Lower lobe of right lung (tissue), 2 donors: ENCODE results near the gene TTC33. TPM values are rescaled to one million over a fixed set of nuclear protein-coding genes. Genes with fewer than 3 reads are reported as not detected.

Experiments
- ATAC-seq, 2 donors: fragments of 200-7000 bp; cut with Tn5 transposase; one replicate each; pipeline ENCODE4 v1.9.1; 2020 to 2022; ENCODE audit warnings: mild to moderate bottlenecking in 2 of 2, moderate library complexity in 2 of 2
- DNase-seq: peaks from one replicate; pipeline ENCODE4 v3.0.0-alpha.2; 2020
- H3K27ac ChIP-seq: fragments of 200-600 bp; one replicate; pipeline ENCODE4 v1.8.0; 2022
- H3K27me3 ChIP-seq: fragments of 200-600 bp; one replicate; pipeline ENCODE4 v1.8.0; 2022; ENCODE audit warnings: low read depth
- H3K36me3 ChIP-seq: fragments of 200-600 bp; one replicate; pipeline ENCODE4 v1.8.0; 2022; ENCODE audit warnings: mild to moderate bottlenecking
- H3K4me1 ChIP-seq: fragments of 200-600 bp; one replicate; pipeline ENCODE4 v1.8.0; 2022
- H3K4me3 ChIP-seq: fragments of 200-600 bp; one replicate; pipeline ENCODE4 v1.8.0; 2022; ENCODE audit warnings: mild to moderate bottlenecking
- H3K9me3 ChIP-seq: fragments of 200-600 bp; one replicate; pipeline ENCODE4 v1.8.0; 2022
- intact Hi-C: fragments of 100-400 bp; cut with DNase I; formaldehyde crosslinking; loops from one replicate; pipeline ENCODE4 v1.11.0; 2022
- total RNA-seq: library from RNA; stranded (reverse); fragmentation: NEBNext Ultra II Directional; extraction: Animal tissue kit (Norgen Biotek cat#: 25700); gene quantifications from one replicate; pipeline ENCODE4 v1.2.1, GENCODE V29; 2021
- TF ChIP-seq, protein P1 (sequence below): fragments of 200-600 bp; IDR thresholded peaks from one replicate; pipeline ENCODE4 v1.8.0; 2022; ENCODE audit warnings: antibody characterized with exemption, mild to moderate bottlenecking
- donor health status: DM: no; HTN: yes; CAD: no; lungs with severe emphysema.

TTC33 gene
- total RNA-seq, 1 donor from 2014 or later, result 14.9 TPM

DNA sequence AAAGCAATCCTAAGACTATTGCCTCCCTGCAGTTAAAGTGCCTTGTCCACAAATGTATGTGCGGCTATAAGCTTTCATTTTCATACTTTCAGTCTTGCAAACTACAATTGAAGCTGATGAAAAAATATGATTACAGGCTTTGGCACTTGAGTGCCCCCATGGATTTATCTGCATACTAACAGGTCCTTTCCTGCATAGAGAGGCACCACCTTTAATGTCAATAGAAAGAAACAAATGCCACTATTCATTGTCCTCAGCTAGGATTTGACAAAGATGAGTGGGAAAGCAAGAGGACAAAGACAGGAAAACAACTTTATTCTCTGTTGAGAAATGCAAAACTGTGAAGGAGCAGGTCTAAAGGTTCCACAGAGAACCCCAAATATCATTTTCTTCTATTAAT is 201.7 kb downstream of the TTC33 start:
- H3K4me1 ChIP-seq, result peaks cover 15% of the 10 kb centered on the region
- ATAC-seq, result no peak
- H3K27ac ChIP-seq, result no peak overlapping the region
- TF ChIP-seq, protein P1, sequence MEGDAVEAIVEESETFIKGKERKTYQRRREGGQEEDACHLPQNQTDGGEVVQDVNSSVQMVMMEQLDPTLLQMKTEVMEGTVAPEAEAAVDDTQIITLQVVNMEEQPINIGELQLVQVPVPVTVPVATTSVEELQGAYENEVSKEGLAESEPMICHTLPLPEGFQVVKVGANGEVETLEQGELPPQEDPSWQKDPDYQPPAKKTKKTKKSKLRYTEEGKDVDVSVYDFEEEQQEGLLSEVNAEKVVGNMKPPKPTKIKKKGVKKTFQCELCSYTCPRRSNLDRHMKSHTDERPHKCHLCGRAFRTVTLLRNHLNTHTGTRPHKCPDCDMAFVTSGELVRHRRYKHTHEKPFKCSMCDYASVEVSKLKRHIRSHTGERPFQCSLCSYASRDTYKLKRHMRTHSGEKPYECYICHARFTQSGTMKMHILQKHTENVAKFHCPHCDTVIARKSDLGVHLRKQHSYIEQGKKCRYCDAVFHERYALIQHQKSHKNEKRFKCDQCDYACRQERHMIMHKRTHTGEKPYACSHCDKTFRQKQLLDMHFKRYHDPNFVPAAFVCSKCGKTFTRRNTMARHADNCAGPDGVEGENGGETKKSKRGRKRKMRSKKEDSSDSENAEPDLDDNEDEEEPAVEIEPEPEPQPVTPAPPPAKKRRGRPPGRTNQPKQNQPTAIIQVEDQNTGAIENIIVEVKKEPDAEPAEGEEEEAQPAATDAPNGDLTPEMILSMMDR, result no peak
- H3K36me3 ChIP-seq, result no peaks in the 10 kb centered on the region
- H3K4me3 ChIP-seq, result no peak overlapping the region
- intact Hi-C loops, result no loop called here
- no peak for DNase-seq
- H3K27me3 ChIP-seq, result no peaks in the 10 kb centered on the region
- H3K9me3 ChIP-seq, result no peaks in the 10 kb centered on the region

DNA sequence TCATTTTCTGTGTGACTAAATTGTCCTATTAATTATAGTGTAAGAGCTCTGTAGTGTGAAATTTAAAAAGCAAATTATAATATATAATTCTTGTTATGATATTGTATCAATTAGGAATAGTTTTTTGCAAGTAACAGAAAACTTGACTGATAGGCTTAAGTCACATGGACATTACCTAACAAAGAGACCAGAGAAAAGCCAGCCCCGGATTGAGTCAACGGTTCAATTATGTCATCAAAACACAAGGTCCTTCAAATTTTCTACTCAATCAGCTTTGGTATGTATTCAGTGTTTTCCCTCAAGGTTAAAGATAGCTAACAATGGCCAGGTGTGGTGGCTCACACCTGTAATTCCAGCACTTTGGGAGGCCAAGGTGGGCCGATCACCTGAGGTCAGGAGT is 202.8 kb downstream of the TTC33 start:
- no peak overlapping the region for H3K27ac ChIP-seq
- no peaks in the 10 kb centered on the region for H3K36me3 ChIP-seq
- intact Hi-C loops, result no loop called here
- DNase-seq, result no peak
- no peaks in the 10 kb centered on the region for H3K9me3 ChIP-seq
- no peak overlapping the region for H3K4me3 ChIP-seq
- H3K27me3 ChIP-seq, result no peaks in the 10 kb centered on the region
- TF ChIP-seq, protein P1, result no peak
- ATAC-seq, result peak in 1 of 2 donors; percentile 20
- peaks cover 15% of the 10 kb centered on the region for H3K4me1 ChIP-seq

DNA sequence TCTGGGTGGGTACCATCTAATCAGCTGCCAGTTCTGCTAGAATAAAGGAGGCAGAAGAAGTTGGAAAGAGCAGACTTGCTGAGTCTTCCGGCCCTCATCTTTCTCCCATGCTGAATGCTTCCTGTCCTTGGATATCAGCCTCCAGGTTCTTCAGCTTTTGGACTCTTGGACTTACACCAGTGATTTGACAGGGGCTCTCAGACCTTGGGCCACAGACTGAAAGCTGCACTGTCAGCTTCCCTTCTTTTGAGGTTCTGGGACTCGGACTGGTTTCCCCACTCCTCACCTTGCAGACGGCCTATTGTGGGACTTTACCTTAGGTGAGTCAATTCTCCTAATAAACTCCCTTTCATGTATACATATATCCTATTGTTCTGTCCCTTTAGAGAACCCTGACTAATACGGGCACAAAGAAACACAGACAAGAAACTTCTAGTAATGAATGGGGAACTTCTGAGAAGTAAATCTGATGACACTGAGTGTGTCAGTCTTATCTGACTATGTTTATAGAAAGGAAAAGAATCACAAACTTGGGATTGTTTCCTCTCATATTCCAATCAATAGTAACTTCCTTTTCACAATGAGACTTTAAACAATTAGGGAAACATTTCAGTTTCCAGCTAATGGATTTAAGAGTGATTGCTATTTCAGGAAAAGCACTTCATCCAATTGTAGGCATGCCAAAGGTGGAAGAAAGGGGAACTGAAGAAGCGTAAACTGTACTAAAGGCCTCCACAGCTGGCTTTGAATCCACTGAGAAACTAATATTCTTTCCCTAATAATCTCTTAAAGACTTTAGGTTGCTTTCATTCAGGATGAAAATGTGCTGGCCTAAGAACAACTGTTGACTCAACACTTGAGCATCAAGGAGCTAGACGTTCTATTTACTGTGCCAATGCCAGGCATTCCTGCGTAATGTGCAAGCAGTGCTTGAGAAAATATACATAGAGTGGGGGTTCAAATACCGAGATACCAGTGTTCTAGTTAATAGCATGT is 204.0 kb downstream of the TTC33 start:
- H3K4me3 ChIP-seq, result no peak overlapping the region
- no peaks in the 10 kb centered on the region for H3K36me3 ChIP-seq
- no peaks in the 10 kb centered on the region for H3K9me3 ChIP-seq
- peaks cover 15% of the 10 kb centered on the region for H3K4me1 ChIP-seq
- no peak overlapping the region for H3K27ac ChIP-seq
- intact Hi-C loops, result no loop called here
- no peaks in the 10 kb centered on the region for H3K27me3 ChIP-seq
- DNase-seq, result no peak
- TF ChIP-seq, protein P1, result no peak
- ATAC-seq, result peak; percentile 89 to 97

DNA sequence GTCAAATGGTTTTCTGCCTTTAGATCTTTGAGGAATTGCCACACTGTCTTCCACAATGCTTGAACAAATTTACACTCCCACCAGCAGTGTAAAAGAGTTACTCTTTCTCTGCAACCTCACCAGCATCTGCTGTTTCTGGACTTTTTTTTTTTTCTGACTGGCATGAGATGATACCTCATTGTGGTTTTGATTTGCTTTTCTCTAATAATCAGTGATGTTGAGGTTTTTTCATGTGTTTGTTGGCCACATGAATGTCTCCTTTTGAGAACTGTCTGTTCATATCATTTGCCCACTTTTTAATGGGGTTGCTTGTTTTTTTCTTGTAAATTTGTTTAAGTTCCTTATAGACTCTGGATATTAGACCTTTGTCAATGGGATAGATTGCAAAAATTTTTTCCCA is 205.3 kb downstream of the TTC33 start:
- TF ChIP-seq, protein P1, result no peak
- no peak for DNase-seq
- Histone ChIP-seq H3K36me3 (no peaks in the 10 kb centered on the region), H3K27ac (no peak overlapping the region), H3K4me1 (peaks cover 15% of the 10 kb centered on the region), H3K4me3 (no peak overlapping the region), H3K27me3 (no peaks in the 10 kb centered on the region), H3K9me3 (no peaks in the 10 kb centered on the region)
- intact Hi-C loops, result no loop called here
- no peak for ATAC-seq

DNA sequence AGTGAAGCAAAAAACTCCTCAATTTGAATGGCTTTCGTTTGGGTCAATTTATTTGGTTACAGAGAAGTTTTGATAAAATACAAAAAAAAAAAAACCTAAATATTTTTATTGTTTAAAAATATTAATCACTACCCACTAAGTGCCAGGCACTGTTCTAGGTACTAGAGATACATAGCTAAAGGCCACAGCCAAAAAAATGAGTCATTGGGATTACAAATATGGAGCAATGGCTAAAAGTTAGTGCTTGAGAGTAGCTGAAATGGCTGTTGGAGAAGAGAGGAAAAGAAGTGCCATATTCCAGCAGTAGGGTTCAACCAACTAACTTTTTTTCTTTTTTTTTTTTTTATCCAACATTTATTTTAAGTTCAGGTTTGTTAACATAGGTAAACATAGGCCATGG is 206.1 kb downstream of the TTC33 start:
- Histone ChIP-seq H3K4me1 (peaks cover 15% of the 10 kb centered on the region), H3K27ac (no peak overlapping the region), H3K27me3 (no peaks in the 10 kb centered on the region), H3K9me3 (no peaks in the 10 kb centered on the region), H3K4me3 (no peak overlapping the region), H3K36me3 (no peaks in the 10 kb centered on the region)
- ATAC-seq (no peak), DNase-seq (no peak)
- intact Hi-C loops, result no loop called here
- TF ChIP-seq, protein P1, result no peak
